Peyer's patch (tissue), 4 donors: ENCODE results near the gene LAMA1.

Experiments
- CTCF ChIP-seq, 6 experiments: fragments of 450-650 bp in 4 of 6; fragments of 200-600 bp in 2 of 6; sonication (generic) in 1 of 6; IDR thresholded peaks; one replicate each; pipeline ENCODE4 v1.5.1; 2017 to 2019; ENCODE audit warnings: antibody characterized with exemption in 6 of 6, mild to moderate bottlenecking in 3 of 6, moderate library complexity in 1 of 6
- POLR2A ChIP-seq, 2 donors: fragments of 450-650 bp; IDR thresholded peaks; one replicate each; pipeline ENCODE4 v1.5.1; 2017; ENCODE audit warnings: antibody characterized with exemption in 2 of 2, mild to moderate bottlenecking in 2 of 2, moderate library complexity in 2 of 2

DNA sequence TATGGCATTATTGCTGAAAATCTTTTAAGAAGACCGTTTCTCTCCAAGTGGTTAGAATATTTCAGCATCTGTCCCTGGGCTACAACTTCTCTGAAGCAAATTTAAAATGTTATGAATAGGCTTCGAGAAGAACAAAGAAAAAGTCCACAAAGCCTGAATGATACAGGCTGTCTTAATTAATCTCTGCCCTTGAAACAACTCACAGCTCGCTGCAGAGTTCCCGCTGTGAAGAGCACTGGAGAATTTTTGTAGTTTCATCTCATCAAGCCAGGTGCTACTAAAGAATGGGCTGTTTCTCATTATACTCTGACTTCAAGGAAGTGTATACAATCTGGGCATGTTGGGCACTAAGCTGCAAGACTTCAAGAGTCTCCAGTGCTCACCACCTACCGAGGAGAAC lies 67.6 kb downstream of the LAMA1 start:
- TF ChIP-seq CTCF (IDR thresholded peaks at IDR 0.05) = no peak
- no peak for TF ChIP-seq POLR2A (IDR thresholded peaks at IDR 0.05)
